Adrenal gland (tissue), 12 donors: Measurements from ENCODE around the gene OXT. TPM values are rescaled to one million over a fixed set of nuclear protein-coding genes. Genes with fewer than 3 reads are reported as not detected.
A peak's percentile ranks its signal among the peaks of the same experiment; 100 is the strongest.

ENCODE experiments used
- DNase-seq, 7 donors: peaks; one replicate each; pipeline ENCODE4 v3.0.0-alpha.2; 2019 to 2020
- H3K27ac ChIP-seq, 5 donors: fragments of 200-600 bp; sonication (generic) in 4 of 5; 1 replicate in 3 of 5; 2 replicates in 2 of 5; pipeline versions ENCODE4 v1.5.1 to v1.8.0; 2016 to 2020; ENCODE audit warnings: mild to moderate bottlenecking in 1 of 5
- H3K27me3 ChIP-seq: fragments of 200-600 bp; 2 replicates; pipeline ENCODE4 v1.8.0; 2021
- H3K36me3 ChIP-seq, 2 donors: fragments of 200-600 bp; replicated peaks in 1 of 2; 1 replicate in 1 of 2; 2 replicates in 1 of 2; pipeline versions ENCODE4 v1.5.1 to v1.8.0; 2018 to 2022
- H3K4me1 ChIP-seq, 2 donors: fragments of 200-600 bp; replicated peaks in 1 of 2; 1 replicate in 1 of 2; 2 replicates in 1 of 2; pipeline versions ENCODE4 v1.5.1 to v1.8.0; 2018 to 2021
- H3K4me3 ChIP-seq, 4 donors: fragments of 200-600 bp; sonication (generic) in 3 of 4; one replicate each; pipeline ENCODE4 v1.5.1; 2016 to 2018
- H3K9me3 ChIP-seq, 3 donors: fragments of 200-600 bp; sonication (generic) in 1 of 3; replicated peaks in 1 of 3; 1 replicate in 2 of 3; 2 replicates in 1 of 3; pipeline versions ENCODE4 v1.5.1 to v1.8.0; 2016 to 2021
- CTCF ChIP-seq, 6 experiments: fragments of 450-650 bp in 4 of 6; fragments of 200-600 bp in 2 of 6; sonication (generic) in 1 of 6; IDR thresholded peaks; 1 replicate in 5 of 6; 2 replicates in 1 of 6; pipeline versions ENCODE4 v1.5.1 to v1.8.0; 2016 to 2021; ENCODE audit warnings: antibody characterized with exemption in 6 of 6, mild to moderate bottlenecking in 2 of 6, moderate library complexity in 1 of 6
- POLR2A ChIP-seq, 2 donors: fragments of 450-650 bp; IDR thresholded peaks; one replicate each; pipeline ENCODE4 v1.6.1; 2017; ENCODE audit warnings: antibody characterized with exemption in 2 of 2, mild to moderate bottlenecking in 2 of 2, moderate library complexity in 1 of 2
- WGBS, 4 donors: extraction: QIAGEN DNeasy Blood & Tissue Kit in 2 of 4; methylation state at CpG; one replicate each; pipeline versions ENCODE4 v1.1.5 to v1.1.7; 2013 to 2017; 5-methylcytosine and 5-hydroxymethylcytosine counted together
- intact Hi-C, 2 donors: fragments of 100-400 bp; cut with DNase I; formaldehyde crosslinking; loops; one replicate each; pipeline versions ENCODE4 v1.14.1 to v1.15.0; 2022 to 2023
- polyA plus RNA-seq, 3 donors: library from polyadenylated mRNA; stranded (reverse); fragments of 200-250 nt in 2 of 3; fragments of 350-450 nt in 1 of 3; fragmentation: Illumina TruSeq in 1 of 3; extraction: RNeasy Lipid Tissue Mini Kit (QIAGEN cat#74804) in 1 of 3; gene quantifications; one replicate each; pipeline ENCODE4 v1.2.3, GENCODE V29; 2013 to 2014
- total RNA-seq, 9 donors: library from RNA; depleted of rRNA in 4 of 9; stranded (reverse); fragments of >200 nt in 4 of 9; fragments of 120-200 nt in 1 of 9; fragmentation: NEBNext Ultra II Directional in 1 of 9; extraction: Animal tissue kit (Norgen Biotek cat#: 25700) in 1 of 9; gene quantifications; one replicate each; pipeline versions ENCODE4 v1.1.0 to v1.2.4, GENCODE V29; 2013 to 2023
- donor health status: healthy with polysubstance abuse.
- donor health status: Bipolar disorder and iron deficiency.
- donor health status: DM: yes; HTN: yes; CAD: no.
- donor health status: DM: no; HTN: no; CAD: no.
- donor health status: DM: no; HTN: no; CAD: no.
- donor health status: DM: yes; HTN: yes; CAD: no.

Gene OXT
- total and polyA plus RNA-seq, 12 donors, result 0.47 to 20.5 (median 1.2) TPM; not detected in 4

DNA sequence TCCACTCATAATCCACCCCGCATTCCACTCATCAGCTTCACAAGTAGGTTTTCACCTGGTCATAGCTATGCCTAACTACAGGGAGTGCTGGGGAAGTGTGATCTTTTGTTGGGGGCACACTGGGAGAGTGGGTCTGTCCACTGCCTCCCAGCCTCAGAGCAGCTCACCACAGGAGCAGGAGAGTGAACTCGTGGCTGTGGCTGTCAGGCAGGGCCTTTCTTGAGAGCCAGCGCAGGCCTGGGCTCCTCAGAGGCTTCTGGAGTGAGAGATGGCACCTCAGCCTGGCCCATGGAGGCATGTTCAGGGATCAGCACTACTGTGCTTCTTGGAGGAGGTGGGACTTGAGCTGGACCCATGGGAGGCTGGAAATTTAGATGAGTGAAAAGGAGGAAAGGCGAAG, 32.0 kb upstream of the OXT start:
- Histone ChIP-seq H3K27ac (no peak overlapping the region), H3K27me3 (no peaks in the 10 kb centered on the region), H3K9me3 (no peaks in the 10 kb centered on the region), H3K4me3 (no peak overlapping the region), H3K36me3 (peaks cover 0 to 57% of the 10 kb centered on the region in 2 donors), H3K4me1 (no peaks in the 10 kb centered on the region)
- no peak for TF ChIP-seq CTCF (IDR thresholded peaks at IDR 0.05)
- TF ChIP-seq POLR2A (IDR thresholded peaks at IDR 0.05), result no peak
- no peak for DNase-seq
- 86 to 94% (median 92%) methylated on average over 3 to 4 of the region's 4 CpGs for WGBS, 4 donors
- intact Hi-C loops, result no loop called here

- H3K27me3 ChIP-seq, result no peaks in the 10 kb centered on the region
- H3K4me1 ChIP-seq, result peaks cover 2% of the 10 kb centered on the region in 2 donors
- no peaks in the 10 kb centered on the region for H3K9me3 ChIP-seq
- no peak overlapping the region for H3K4me3 ChIP-seq
- peaks cover 0 to 52% of the 10 kb centered on the region in 2 donors for H3K36me3 ChIP-seq
- TF ChIP-seq POLR2A (IDR thresholded peaks at IDR 0.05) (no peak), CTCF (IDR thresholded peaks at IDR 0.05) (no peak)
- WGBS, 4 donors, result 94 to 98% (median 96%) methylated on average over 6 to 8 of the region's 8 CpGs
- no peak for DNase-seq
- no peak overlapping the region for H3K27ac ChIP-seq
- intact Hi-C loops, result no loop called here
Observed at GRCh38 chr20:3040086-3040485, 31.3 kb upstream of the OXT start.

DNA sequence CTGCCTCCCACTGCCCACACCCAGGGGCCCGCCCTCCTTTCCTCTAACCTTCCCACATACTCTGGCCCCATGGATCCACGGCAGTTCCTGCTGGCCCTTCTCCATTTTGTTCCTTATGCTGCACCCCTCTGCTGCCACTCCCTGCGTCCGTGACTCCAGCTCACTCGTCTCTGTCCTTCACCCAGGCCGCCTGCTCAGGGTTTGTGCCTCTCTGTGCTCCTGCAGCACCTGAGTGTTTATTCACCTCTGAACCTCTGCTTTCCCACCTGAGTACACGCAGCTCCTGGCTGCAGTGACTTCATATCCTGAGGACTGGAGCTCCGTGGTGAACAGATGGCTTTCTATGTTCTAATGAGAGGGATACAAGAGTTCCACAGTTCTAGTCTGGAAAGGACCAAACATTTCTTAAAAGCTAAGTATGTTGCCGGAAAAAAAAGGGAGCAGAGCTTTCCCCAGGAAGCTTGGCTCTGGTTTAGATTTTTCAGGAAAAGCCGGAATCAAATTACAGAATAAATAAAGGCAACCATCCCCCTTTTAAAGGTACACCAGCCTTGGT, 29.5 kb upstream of the OXT start:
- Histone ChIP-seq H3K36me3 (peaks cover 0 to 34% of the 10 kb centered on the region in 2 donors), H3K27me3 (no peaks in the 10 kb centered on the region), H3K4me1 (peaks cover 4 to 9% of the 10 kb centered on the region in 2 donors), H3K27ac (peak overlapping the region in 4 of 5 donors; percentile 13 to 84 (median 52)), H3K9me3 (no peaks in the 10 kb centered on the region), H3K4me3 (no peak overlapping the region)
- DNase-seq, result peak in 1 of 7 donors; percentile 50
- TF ChIP-seq POLR2A (IDR thresholded peaks at IDR 0.05) (no peak), CTCF (IDR thresholded peaks at IDR 0.05) (no peak)
- intact Hi-C loops, result no loop called here
- WGBS, 4 donors, result 52 to 65% (median 55%) methylated on average over 10 of the region's 10 CpGs

- TF ChIP-seq POLR2A (IDR thresholded peaks at IDR 0.05) (no peak), CTCF (IDR thresholded peaks at IDR 0.05) (no peak)
- H3K36me3 ChIP-seq, result peaks cover 0 to 30% of the 10 kb centered on the region in 2 donors
- DNase-seq, result peak in 6 of 7 donors; percentile 37 to 76 (median 48)
- H3K4me1 ChIP-seq, result peaks cover 4 to 16% of the 10 kb centered on the region in 2 donors
- H3K27ac ChIP-seq, result peak overlapping the region in 3 of 5 donors; percentile 36 to 84 (median 71)
- 68 to 85% (median 75%) methylated on average over 2 to 5 of the region's 5 CpGs for WGBS, 4 donors
- no peak overlapping the region for H3K4me3 ChIP-seq
- no peaks in the 10 kb centered on the region for H3K9me3 ChIP-seq
- intact Hi-C loops, result no loop called here
- no peaks in the 10 kb centered on the region for H3K27me3 ChIP-seq
Observed at GRCh38 chr20:3042625-3043024, 28.8 kb upstream of the OXT start.
